ENCODE results near the gene CD8A.
"Not testable (repeated sequence)": the region's sequence is repeated elsewhere in the genome, so short reads cannot be mapped to it uniquely, and the experiment has no call there.

The CD8A gene

DNA sequence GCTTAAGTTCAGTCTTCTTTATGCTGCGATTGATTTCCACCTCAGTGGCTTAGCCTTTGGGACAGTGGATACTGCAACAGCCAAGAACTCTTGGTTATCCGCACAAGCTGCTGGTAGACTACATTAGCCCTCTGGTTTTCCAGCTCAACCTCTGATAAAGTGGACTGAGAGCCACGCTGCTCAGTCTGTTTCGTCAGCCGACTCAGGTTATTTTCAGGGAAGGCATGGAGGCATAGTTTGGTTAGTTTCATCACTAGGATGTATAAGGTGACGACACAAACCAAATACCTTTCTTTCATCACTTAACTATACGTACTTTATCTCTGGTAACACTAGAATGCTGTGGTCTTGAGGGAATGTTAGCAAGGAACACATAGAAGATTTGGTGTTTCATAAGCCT is 14.2 kb downstream of the CD8A start:
- DNase-seq (ENCODE audit: low spot score) = no peak

DNA sequence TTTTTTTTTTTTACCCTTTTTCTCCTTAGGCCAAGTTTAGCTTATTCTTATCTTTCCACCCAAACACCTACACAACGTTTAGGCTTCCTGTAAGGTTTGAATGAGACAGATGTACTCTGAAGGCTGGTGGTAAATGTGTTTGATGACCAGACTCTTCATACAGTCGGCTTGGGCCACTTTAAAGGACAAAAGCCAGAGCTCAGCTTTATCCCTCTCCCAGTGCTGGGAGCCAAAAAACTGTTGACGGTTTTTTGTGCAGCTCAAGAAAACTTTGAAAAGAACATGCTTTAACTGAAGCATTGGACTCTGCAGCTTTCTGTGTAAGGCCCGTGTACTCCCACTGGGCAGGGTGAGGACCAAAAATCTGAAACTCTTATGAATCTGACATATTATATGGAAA is 15.4 kb downstream of the CD8A start:
- no peak for DNase-seq (ENCODE audit: low spot score)

DNA sequence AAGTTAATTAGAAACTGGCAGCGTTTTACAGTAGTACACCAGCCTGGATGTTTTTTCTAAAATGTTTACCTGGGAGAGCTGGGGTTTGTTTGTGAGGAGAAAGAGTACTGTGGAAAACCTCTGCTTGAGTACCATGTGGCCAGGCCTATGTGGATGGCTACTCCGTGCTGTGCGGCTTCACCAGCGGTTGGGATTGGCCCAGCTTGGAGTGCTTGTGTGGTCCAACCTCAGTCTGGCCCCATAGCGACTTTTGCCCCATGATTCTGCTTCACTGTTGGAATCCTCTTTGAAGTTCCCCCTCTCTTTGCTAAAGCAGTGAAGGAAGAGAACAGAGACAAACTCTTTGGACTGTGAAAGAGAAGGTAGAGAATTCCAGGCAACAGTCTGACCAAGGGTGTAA is 15.9 kb downstream of the CD8A start:
- DNase-seq (ENCODE audit: low spot score) = no peak

DNA sequence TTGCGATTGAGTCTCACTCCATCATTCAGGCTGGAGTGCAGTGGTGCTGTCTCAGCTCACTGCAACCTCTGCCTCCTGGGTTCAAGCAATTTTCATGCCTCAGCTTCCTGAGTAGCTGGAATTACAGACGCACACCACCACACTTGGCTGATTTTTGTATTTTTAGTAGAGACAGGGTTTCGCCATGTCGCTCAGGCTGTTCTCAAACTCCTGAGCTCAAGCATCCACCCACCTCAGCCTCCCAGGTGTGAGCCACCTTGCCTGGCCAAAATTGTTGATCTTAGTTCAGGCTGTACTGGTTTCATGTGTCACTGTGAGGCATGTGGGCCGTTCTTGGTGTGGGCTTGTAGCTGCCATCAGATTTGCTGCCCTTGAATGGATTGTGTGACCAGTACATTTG is 18.1 kb downstream of the CD8A start:
- no peak for DNase-seq (ENCODE audit: low spot score)

DNA sequence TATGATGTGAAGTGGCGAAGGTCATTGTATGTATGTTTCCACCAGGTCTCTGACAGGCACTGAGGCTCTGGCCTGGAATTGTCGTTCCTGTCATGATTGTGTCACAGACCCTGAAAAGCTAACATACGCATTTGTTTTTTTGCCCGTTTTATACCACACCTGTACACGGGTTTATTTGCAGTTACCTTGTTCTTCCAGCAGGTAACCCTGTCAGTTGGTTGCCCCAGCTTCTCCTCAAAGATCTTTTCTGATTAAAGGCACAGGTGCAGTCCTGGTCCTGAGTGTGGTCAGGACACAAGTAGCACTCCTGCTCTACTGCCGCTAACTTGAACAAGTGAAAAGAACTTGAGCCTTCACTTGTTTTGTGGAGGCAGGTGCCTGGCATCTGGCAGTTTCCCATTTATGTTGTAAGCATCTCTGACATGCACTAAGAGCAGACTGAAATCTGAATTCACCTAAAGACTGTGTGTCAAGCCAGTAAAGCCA is 19.9 kb downstream of the CD8A start:
- no peak for DNase-seq (ENCODE audit: low spot score)

DNA sequence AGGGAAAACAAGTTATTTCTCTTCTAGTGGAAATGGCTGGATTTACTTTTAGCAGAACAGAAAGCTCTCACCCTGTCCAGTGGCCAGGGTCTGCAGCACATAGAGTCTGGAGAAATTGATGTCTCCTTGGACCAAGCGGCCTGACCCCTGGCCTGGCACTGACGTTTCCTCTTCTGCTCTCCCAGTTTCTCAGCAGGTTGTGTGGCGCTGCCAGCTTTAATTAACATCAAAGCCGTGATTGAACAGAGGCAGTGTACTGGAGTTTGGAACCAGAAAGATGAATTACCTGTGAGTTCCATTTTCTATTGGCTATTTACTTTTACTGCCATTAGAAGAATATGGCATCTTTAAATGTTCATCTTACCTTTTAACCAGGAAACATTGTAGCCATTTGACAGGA is 20.9 kb downstream of the CD8A start:
- DNase-seq (ENCODE audit: low spot score) = no peak

DNA sequence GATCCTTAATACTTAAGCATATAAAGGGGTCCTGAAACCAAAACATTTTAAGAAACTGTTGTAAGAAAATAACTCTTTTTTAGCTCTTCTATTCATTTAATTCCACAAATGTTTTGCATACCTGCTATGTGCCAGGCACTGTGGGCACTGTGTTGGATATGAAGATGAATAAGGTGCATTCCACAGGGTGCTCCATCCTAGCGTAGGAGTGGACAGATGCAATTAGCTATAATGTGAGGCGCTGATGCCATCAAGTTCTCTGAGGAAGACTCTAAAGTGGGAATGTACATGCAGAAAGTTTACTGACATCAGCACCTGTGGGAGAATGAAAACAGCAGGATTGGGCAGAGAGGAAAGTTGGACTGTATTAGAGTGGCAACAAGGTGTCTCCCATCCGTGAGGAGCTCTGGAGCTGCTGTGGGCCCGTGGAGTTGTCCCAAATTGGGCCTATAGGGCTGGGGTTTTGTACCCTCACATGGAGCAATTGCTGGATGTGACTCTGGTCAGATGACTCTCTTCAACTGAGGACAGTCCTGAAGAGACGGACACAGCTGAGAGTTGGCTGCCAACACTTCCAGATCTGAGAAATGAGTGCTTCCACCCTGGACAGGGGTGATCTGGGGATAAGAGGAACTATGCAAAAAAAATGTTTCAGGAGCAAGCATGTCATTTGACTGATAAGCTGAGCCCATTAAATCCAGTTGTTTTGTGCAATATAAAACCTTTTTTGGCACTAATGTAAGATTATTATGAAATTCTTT is 22.3 kb downstream of the CD8A start:
- no peak for DNase-seq (ENCODE audit: low spot score)

DNA sequence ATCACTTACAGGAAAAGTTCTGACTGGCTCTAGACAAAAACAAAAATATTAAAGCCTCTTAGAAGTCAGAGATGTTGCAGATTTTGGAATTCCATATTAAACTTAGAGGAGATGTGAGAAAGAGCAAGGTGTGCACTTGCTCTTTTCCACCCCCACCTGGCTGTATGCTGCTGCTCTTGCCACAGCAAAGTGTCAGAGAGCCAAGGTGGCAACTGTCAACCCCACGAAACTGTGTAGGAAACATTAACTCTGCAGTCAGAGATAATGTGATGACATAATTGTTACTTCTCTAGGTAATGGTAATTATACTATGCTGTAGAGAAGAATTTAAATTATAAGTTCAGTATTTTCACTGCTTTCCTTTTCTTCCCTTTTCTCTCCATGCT is 25.4 kb downstream of the CD8A start:
- DNase-seq (ENCODE audit: low spot score) = no peak

DNA sequence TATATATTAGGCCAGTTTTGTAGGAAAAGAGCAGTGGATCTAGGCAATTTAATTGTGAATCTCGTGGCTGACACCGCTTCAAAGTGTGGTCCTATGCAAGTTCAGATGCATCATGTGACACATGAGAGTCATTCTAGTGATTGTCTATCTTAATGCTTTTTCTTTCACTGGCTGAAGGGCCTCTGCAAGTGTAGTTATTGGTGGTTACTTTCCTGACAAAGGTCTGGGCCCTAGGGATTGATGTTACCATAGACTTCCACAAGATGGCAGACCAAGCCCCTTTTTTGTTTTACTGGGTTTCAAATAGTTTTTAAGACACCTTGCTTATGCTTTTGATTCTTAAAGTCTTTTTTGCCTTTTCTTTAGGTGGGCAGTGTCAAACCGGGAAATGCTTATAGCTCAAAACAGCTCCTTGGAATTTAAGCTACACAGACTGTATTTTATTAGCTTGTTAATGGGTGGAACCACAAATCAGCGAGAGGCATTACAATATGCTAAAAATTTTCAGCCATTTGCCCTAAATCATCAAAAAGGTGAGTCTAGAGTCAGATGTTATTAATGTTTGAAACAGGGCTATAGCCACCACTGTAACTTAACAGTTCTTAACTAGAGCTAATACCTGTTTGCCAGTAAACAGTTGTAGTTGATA is 25.9 kb downstream of the CD8A start:
- DNase-seq (ENCODE audit: low spot score) = peak; percentile 64

DNA sequence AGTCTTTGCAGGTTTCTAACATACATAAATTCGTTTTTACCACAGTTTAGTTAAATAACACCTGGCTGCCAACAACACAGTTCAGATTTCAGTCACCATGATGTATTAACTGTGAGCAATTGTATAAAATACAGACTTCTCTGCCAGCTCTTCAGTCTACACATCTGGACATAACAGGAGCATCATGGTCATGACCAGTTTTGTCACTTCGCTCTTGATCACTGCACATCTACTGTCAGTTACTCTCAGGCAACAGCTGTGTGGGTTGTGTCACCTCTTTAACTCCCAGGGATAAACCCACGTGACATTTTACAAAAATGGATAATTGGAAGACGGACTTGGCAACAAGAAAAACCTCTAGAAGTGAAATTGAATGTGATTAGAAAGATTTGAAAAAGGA is 30.3 kb downstream of the CD8A start:
- no peak for DNase-seq (ENCODE audit: low spot score)

DNA sequence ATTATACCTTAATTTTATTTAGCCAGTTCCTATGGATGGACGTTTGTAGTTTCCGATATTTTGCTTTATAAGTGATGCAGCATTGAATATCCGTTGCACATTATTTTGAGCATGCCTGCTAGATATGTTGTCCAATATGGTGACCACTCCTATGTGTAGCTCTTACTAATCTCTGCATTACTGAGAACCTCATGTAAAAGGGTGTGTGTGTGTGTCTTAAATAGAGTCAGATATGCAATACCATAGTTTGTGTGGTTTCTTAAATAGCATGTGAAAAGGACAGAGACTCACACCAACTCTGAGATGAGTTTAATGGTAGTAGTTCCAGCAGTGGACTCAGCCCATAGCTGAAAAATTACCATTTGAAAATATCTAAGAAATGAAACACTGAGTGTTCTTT is 32.3 kb downstream of the CD8A start:
- no peak for DNase-seq (ENCODE audit: low spot score)

DNA sequence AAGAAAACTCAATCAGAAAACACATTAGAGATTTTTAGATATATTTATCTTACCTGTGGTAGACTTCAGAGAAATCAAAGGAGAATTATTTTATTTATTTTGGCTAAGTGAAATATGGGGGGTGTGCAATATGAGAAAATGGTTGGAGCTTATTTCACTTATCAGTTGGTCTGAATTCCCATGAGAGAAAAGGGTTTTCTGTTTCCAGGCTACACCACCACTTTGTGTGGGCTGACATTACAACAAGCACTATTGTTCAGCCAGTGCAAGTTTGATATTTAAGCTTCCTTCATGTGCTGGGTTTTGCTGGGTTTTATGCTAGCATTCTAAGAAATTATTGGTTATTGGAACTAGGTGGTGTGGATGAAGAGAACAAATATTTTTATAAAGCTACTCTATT is 37.1 kb downstream of the CD8A start:
- DNase-seq (ENCODE audit: low spot score) = peak; percentile 83

DNA sequence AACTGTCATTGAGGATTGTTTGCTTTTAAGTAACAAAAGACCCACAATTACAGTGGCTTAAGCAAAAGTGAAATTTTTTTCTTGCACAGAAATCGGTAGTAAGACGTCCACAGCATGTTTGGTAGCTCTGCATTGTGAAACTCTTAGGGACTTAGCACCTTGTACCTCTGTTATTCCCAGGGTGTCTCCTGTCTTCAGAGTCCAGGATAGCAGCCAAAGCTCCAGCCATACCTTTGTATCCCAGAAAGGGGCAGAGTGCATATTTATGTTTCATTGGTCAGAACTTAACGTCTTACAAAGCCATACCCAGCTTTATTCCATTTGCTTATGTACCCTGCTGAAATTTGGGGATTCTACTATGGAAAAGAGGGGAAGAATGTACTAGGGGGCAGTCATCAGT is 37.8 kb downstream of the CD8A start:
- no peak for DNase-seq (ENCODE audit: low spot score)

DNA sequence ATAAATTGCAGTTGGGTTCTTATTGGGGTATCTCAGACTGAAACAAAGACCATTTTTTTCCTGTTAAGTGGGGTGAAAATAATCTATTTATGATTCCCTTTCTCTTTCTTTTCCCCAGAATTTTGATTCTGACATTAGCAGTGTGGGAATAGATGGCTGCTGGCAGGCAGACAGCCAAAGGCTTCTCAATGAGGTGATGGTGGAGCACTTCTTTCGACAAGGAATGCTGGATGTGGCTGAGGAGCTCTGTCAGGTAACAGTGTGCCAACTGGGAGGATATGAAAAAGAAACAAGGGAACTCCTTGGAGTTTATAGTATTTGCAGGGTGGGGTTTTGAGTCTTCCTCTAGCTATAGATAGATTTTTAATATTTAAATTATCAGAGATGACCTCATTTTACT is 38.9 kb downstream of the CD8A start:
- no peak for DNase-seq (ENCODE audit: low spot score)

DNA sequence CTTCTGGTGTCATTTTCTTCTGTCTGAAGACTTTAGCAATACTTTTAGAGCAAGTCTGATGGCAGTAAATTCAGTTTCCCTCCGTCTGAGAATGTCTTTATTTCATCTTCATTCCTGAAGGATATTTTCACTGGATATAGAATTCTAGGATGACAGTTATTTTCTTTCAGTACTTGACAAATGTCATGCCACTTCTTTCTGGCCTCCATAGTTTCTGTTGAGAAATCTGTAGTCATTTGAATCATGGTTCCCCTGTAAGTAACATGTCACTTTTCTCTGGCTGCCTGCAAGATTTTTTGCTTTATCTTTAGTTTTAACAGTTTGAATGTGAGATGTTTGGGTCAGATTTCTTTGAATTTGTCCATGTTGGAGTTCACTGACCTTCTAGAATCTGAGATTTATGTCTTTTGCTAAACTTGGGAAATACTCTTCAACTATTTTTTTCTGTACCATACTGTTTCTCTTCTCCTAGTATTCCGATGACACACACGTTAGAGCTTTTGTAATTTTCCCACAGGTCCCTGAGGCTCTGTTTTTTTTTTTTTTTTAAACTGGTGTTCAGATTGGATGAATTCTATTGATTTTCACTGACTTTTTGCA is 40.4 kb downstream of the CD8A start:
- DNase-seq (ENCODE audit: low spot score) = no peak

DNA sequence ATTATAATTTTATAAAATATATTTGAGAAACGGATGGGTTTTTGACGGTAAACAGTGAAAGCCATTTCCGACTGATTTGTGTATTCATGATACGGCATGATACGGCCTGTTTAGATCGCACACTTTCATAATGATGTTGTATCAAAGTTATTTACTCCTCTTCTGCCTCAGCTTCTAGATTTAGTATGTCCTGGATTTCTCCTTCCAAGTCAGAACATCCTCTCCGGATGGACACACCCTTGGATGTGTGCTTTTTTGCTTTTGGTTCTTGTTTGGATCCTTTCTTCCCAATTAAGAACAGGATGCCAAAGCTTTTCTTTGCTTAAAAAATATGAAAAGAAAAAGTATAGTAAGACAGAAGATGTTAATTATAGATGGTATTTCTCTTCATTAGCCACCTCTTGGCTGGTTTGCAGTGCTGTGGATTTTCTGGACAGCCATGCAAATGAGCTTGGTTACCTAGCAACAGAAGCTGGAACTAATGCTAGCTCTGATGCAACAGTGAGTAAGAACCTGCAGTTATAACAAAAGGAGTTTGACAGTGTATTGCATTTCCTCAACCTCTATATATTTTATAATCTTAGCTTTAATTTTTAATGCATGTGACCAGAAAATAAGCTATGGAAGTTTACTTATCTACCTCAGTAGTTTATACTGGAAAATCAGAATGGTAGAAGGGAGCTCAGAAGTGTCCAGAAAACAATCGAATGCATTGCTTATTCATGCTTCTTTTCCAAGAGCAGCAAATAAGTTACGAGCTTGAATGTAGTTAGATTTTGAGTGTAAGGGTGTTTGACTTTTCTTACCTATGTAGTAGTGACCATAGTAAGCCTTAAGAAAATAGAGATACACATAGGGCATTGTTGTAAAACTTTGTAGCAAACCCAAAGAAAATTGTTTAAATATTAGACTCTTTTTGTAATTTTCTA is 42.7 kb downstream of the CD8A start:
- no peak for DNase-seq (ENCODE audit: low spot score)

DNA sequence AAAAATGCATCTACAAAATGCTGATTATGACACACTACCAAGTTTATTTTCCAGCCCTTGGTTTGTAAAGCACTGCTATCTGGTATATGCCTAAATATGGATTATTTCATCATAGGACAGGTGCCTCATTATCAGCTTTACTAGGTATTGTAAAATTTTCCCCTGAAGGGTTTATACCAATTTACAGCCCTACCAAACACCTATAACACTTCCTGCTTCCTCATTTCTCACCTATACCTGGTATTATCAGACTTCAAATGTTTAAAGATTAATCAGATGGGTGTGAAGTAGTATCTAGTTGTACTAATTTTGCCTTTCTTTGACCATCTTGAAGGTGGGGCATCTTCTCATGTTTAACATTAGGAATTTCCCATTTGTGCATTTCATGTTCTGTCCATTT is 43.8 kb downstream of the CD8A start:
- DNase-seq (ENCODE audit: low spot score) = no peak

DNA sequence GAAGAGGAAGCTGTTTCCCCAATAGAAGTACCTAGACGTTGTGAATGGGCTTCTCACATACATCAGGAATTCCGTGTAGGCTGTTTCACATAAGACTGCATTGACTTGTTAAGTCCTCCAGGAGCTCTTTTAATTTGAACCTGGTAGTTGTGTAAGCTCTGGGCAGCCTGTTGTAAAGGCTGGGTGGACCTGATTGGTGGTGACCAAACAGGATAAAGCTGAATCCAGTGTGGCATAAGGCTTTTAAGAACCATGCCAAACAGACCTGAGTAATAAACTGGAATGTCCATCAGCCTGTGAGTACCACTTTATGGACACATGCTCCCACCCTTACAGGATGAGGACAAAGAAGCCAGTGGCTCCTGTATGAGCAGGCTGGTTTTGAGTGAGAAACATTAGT is 46.6 kb downstream of the CD8A start:
- no peak for DNase-seq (ENCODE audit: low spot score)

DNA sequence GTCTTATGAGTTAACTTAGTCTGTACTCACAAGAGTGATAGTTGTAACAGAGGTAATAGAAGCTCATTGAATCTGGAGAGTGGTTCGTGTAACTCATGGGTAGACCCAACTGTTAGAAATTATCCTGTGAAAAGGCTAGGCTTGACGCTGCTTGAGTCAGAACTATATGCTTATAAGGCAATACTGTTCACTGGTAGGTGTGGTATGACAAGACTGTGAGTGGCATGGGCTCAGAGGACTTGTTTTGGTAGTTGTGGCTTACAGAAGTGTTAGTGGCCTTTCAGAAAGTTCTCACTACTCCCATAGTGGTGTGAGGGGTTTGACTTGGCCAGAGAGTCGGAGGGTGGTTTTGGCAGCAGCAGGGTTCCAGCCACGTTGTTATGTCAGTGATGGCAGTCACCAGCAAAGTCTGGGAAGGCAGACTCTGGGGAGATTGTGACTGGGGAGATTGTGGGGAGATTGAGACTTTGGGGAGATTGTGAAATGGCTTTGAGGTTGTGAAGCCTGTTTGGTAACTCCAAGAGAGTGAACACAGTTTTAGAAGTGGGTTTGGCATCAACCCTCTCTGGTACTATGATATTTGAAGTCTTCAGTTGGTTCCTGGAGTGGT is 48.7 kb downstream of the CD8A start:
- not testable (repeated sequence) for DNase-seq (ENCODE audit: low spot score)

DNA sequence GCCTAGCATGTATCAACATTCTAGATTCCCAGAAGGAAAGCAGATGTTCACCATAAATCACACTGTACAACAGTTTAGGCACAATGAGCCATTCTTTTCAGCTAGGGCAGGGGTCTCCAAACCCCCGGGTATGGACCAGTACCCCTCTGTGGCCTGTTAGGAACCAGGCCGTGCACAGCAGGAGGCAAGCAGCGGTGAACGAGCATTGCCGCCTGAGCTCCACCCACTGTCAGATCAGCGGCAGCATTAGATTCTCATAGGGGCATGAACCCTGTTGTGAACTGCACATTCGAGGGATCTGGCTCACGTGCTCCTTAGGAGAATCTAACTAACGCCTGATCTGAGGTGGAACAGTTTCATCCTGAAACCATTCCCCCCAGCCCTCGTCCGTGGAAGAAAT is 50.8 kb downstream of the CD8A start:
- not testable (repeated sequence) for DNase-seq (ENCODE audit: low spot score)

DNA sequence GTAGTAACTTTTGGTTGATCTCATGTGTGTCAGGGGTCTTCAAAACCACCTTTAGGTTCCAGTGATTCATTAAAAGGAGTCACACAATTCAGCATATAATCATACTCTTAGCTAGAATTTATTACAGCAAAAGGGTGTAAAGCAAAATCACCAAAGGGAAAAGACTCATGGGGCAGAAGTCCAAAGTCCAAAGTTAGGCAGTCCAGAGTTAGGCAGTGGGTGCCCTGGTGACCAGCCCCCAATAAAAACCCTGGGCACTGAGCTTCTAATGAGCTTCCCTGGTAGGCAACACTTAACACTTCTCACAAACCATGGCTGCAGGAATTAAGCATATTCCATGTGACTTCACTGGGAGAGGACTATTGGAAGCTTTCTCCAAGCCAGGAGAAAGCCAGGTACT is 51.2 kb downstream of the CD8A start:
- not testable (repeated sequence) for DNase-seq (ENCODE audit: low spot score)

DNA sequence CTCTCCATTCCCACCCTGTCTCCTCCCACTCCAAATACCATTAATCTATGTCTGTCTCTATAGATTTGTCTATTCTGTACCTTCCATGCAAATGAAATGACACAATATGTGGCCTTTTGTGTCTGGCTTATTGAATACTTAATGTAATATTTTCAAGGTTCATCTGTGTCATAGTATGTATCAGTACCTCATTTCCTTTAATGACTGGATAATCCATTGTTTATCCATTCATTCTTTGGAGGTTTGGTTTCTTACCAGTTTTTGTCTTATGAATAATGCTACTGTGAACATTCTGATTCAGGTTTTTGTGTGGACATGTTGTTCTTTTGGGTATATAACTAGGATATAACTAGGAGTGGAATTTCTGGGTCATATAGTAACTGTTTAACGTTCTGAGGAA is 55.8 kb downstream of the CD8A start:
- not testable (repeated sequence) for DNase-seq (ENCODE audit: low spot score)

All from COLO829 (cell line).